ENCODE data around the gene USP35. TPM values are rescaled to one million over a fixed set of nuclear protein-coding genes. Genes with fewer than 3 reads are reported as not detected.
"Not testable (repeated sequence)": the region's sequence is repeated elsewhere in the genome, so short reads cannot be mapped to it uniquely, and the experiment has no call there.

Gene USP35
- total RNA-seq, 4 donors from 2014 or later: 7.4 to 17.2 (median 10.9) TPM

DNA sequence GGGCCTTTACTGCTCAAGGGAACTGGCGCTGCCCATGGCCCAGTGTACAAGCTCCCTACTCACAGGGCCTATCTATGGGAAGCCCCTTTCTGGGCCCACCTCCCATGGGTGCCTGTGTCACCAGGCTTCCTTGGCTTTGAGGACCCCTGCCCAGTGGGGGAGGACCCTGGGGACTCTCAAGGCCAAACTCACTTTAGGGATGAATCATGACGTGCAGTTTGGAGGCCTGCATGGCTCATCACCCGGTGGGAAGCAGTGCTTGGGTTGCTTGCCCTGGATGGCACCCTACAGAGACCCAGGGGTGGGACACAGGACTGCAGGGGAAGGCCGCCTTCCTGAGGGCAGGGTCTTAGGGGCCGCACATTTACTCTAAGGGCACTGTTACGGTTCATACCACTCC is 16.8 kb upstream of the USP35 start:
- H3K9me3 ChIP-seq: no peaks in the 10 kb centered on the region
- intact Hi-C loops (cut with DNase I; ENCODE audit: low total_unique reads) (no loop called here), in situ Hi-C loops (cut with MboI; ENCODE audit: low pct_ligation_motif_present in 1 of 4, low pct_unique_long_range_greater_than_20kb in 1 of 4, low sequenced_read_pairs in 3 of 4) (no loop called here)
- H3K36me3 ChIP-seq: peaks cover 0 to 10% (median 2%) of the 10 kb centered on the region in 4 donors
- 95% methylated on average over 6 of the region's 6 CpGs; no CpG with 5 or more reads in 1 of the 2 donors for WGBS, 2 donors (ENCODE audit: low coverage in 1 of 2)
- H3K4me1 ChIP-seq: peaks cover 0 to 20% (median 8%) of the 10 kb centered on the region in 4 donors
- H3K27ac ChIP-seq: no peak overlapping the region
- DNase-seq: no peak
- TF ChIP-seq POLR2AphosphoS5 (IDR thresholded peaks at IDR 0.05) (no peak), POLR2A (IDR thresholded peaks at IDR 0.05) (no peak), EP300 (IDR thresholded peaks at IDR 0.05; ENCODE audit: low read depth) (no peak)
- TF ChIP-seq, protein P1, sequence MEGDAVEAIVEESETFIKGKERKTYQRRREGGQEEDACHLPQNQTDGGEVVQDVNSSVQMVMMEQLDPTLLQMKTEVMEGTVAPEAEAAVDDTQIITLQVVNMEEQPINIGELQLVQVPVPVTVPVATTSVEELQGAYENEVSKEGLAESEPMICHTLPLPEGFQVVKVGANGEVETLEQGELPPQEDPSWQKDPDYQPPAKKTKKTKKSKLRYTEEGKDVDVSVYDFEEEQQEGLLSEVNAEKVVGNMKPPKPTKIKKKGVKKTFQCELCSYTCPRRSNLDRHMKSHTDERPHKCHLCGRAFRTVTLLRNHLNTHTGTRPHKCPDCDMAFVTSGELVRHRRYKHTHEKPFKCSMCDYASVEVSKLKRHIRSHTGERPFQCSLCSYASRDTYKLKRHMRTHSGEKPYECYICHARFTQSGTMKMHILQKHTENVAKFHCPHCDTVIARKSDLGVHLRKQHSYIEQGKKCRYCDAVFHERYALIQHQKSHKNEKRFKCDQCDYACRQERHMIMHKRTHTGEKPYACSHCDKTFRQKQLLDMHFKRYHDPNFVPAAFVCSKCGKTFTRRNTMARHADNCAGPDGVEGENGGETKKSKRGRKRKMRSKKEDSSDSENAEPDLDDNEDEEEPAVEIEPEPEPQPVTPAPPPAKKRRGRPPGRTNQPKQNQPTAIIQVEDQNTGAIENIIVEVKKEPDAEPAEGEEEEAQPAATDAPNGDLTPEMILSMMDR (IDR thresholded peaks at IDR 0.05): no peak
- H3K4me3 ChIP-seq: no peak overlapping the region
- no peaks in the 10 kb centered on the region for H3K27me3 ChIP-seq

DNA sequence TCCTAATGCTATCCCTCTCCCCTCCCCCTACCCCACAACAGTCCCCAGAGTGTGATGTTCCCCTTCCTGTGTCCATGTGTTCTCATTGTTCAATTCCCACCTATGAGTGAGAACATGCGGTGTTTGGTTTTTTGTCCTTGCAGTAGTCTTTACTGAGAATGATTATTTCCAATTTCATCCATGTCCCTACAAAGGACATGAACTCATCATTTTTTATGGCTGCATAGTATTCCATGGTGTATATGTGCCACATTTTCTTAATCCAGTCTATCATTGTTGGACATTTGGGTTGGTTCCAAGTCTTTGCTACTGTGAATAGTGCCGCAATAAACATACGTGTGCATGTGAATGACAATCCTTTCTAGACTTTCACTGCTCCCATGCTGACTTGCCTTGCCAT is 12.9 kb upstream of the USP35 start:
- intact Hi-C loops (cut with DNase I; ENCODE audit: low total_unique reads); H3K9me3 ChIP-seq; H3K27ac ChIP-seq; H3K4me1 ChIP-seq; in situ Hi-C loops (cut with MboI; ENCODE audit: low pct_ligation_motif_present in 1 of 4, low pct_unique_long_range_greater_than_20kb in 1 of 4, low sequenced_read_pairs in 3 of 4); H3K4me3 ChIP-seq; H3K27me3 ChIP-seq; DNase-seq: not testable (repeated sequence)
- peaks cover 0 to 10% (median 2%) of the 10 kb centered on the region in 4 donors for H3K36me3 ChIP-seq
- WGBS, 2 donors (ENCODE audit: low coverage in 1 of 2): 98 to 100% methylated on average over 1 to 3 of the region's 3 CpGs

DNA sequence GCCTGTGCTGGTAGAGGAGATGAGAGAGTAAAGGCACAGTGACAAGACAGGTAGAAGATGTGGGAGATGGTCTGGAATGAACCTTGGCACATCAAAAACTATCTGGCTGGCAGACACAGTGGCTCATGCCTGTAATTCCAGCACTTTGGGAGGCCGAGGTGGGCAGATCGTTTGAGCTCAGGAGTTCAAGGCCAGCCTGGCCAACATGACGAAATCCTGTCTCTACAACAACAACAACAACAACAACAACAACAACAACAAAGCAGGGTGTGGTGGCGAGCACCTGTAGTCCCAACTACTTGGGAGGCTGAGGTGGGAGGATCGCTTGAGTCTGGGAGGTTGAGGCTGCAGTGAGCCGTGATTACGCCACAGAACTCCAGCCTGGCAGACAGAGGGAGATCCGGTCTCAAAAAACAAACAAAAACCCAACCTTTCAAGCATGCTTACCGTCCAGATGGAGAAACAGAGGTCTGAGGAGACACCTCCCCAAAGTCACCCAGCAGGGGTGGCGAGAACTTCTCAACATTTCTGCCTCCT is 12.0 kb upstream of the USP35 start:
- WGBS, 2 donors (ENCODE audit: low coverage in 1 of 2): 93% methylated on average over 10 of the region's 10 CpGs; no CpG with 5 or more reads in 1 of the 2 donors
- no peak for TF ChIP-seq EP300 (IDR thresholded peaks at IDR 0.05; ENCODE audit: low read depth)
- TF ChIP-seq, protein P1 (IDR thresholded peaks at IDR 0.05): no peak
- TF ChIP-seq POLR2AphosphoS5 (IDR thresholded peaks at IDR 0.05): no peak
- TF ChIP-seq POLR2A (IDR thresholded peaks at IDR 0.05): no peak
- in situ Hi-C loops (cut with MboI; ENCODE audit: low pct_ligation_motif_present in 1 of 4, low pct_unique_long_range_greater_than_20kb in 1 of 4, low sequenced_read_pairs in 3 of 4) (no loop called here), intact Hi-C loops (cut with DNase I; ENCODE audit: low total_unique reads) (no loop called here)
- Histone ChIP-seq H3K36me3 (peaks cover 0 to 10% (median 2%) of the 10 kb centered on the region in 4 donors), H3K27ac (no peak overlapping the region), H3K4me3 (no peak overlapping the region), H3K4me1 (no peaks in the 10 kb centered on the region), H3K9me3 (no peaks in the 10 kb centered on the region), H3K27me3 (no peaks in the 10 kb centered on the region)
- DNase-seq: no peak

DNA sequence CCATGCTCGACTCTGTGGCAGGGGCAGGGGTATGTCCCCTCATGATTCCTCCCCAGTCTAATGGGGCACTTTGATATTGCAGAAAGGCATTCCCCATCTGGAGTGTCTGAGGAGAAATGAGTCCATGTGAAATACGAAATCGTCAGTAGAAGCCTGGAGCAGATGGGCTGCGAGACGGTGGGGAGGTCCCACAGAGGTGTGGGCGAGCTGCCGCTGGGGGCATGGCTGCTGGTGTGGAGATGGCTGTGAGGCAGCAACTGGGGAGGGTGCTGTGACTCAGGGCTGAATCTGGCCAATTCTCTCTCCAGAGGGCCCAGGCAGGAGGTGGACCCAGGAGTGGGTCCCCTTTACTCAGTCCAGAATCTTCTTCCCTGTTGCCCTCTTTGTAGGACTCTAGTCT is 11.5 kb upstream of the USP35 start:
- Histone ChIP-seq H3K27me3 (no peaks in the 10 kb centered on the region), H3K9me3 (no peaks in the 10 kb centered on the region), H3K36me3 (peaks cover 0 to 10% (median 2%) of the 10 kb centered on the region in 4 donors), H3K4me1 (no peaks in the 10 kb centered on the region), H3K27ac (no peak overlapping the region), H3K4me3 (no peak overlapping the region)
- DNase-seq: no peak
- in situ Hi-C loops (cut with MboI; ENCODE audit: low pct_ligation_motif_present in 1 of 4, low pct_unique_long_range_greater_than_20kb in 1 of 4, low sequenced_read_pairs in 3 of 4): no loop called here
- TF ChIP-seq, protein P1 (IDR thresholded peaks at IDR 0.05): no peak
- TF ChIP-seq POLR2AphosphoS5 (IDR thresholded peaks at IDR 0.05) (no peak), POLR2A (IDR thresholded peaks at IDR 0.05) (no peak), EP300 (IDR thresholded peaks at IDR 0.05; ENCODE audit: low read depth) (no peak)
- 93% methylated on average over 7 of the region's 7 CpGs; no CpG with 5 or more reads in 1 of the 2 donors for WGBS, 2 donors (ENCODE audit: low coverage in 1 of 2)
- intact Hi-C loops (cut with DNase I; ENCODE audit: low total_unique reads): no loop called here
